Measurements from ENCODE around the gene NFKB1. TPM values are rescaled to one million over a fixed set of nuclear protein-coding genes. Genes with fewer than 3 reads are reported as not detected.

NFKB1 gene
- total and polyA plus RNA-seq, 2 donors (not counting 1 experiment from before 2014, with no cell fraction given), result 32.0 to 88.1 TPM

- no peak overlapping the region for H3K4me3 Mint-ChIP-seq
- H3K4me3 ChIP-seq (ENCODE audit: control extremely low read depth in 1 of 5, extremely low read depth in 1 of 5, insufficient read depth in 1 of 5, low read depth in 2 of 5, low read length in 4 of 5), result no peak overlapping the region
- ATAC-seq (ENCODE audit: low read depth), result no peak
- H3K4me1 ChIP-seq (ENCODE audit: control insufficient read depth in 2 of 2, insufficient read depth in 2 of 2, low read length in 2 of 2), result peaks cover 0 to 2% of the 10 kb centered on the region in 2 donors
- H3K27ac Mint-ChIP-seq, result peak overlapping the region; percentile 23
- H3K4me2 ChIP-seq (replicated peaks; ENCODE audit: low read depth, low read length, poor library complexity, severe bottlenecking), result no peak overlapping the region
- H4K20me1 ChIP-seq (ENCODE audit: control insufficient read depth, insufficient read depth, low read length, poor library complexity, severe bottlenecking), result no peaks in the 10 kb centered on the region
- H3K9ac ChIP-seq (ENCODE audit: low read length), result no peak overlapping the region
- WGBS (ENCODE audit: insufficient coverage), result 78% methylated on average over 2 of the region's 4 CpGs
- intact Hi-C loops (cut with micrococcal nuclease), result no loop called here
- no peak overlapping the region for H3K27ac ChIP-seq (ENCODE audit: low read length in 2 of 2)
- ChIA-PET POLR2A (no interaction called here), CTCF (interaction anchor here (1.1 kb wide), 1 partner anchor 10 kb away, joined by 3 read pairs; no protein-coding TSS in a partner anchor)
- TF ChIP-seq EZH2 (IDR thresholded peaks at IDR 0.05; ENCODE audit: borderline replicate concordance, insufficient read depth, low read depth, low read length, poor library complexity, severe bottlenecking), result no peak
- TF ChIP-seq CTCF (IDR thresholded peaks at IDR 0.05), result no peak
- H3K27me3 ChIP-seq (replicated peaks in 1 of 4; ENCODE audit: control extremely low read depth in 1 of 4, control insufficient read depth in 3 of 4, insufficient read depth in 4 of 4, low read length in 3 of 4), result no peaks in the 10 kb centered on the region
- no peaks in the 10 kb centered on the region for H3K27me3 Mint-ChIP-seq
- peaks cover 18 to 94% of the 10 kb centered on the region in 2 experiments for H3K36me3 ChIP-seq (replicated peaks in 1 of 2; ENCODE audit: control extremely low read depth in 1 of 2, control insufficient read depth in 1 of 2, extremely low read depth in 1 of 2, insufficient read depth in 2 of 2, low read length in 1 of 2)
- no peaks in the 10 kb centered on the region for H3K79me2 ChIP-seq (ENCODE audit: control insufficient read depth, insufficient read depth, low read length)
- H3K9me3 ChIP-seq (ENCODE audit: control extremely low read depth in 1 of 3, control insufficient read depth in 2 of 3, insufficient read depth in 1 of 3, low read length in 2 of 3), result peaks cover 0 to 1% (median 0%) of the 10 kb centered on the region in 3 donors
- H3K9me3 Mint-ChIP-seq (ENCODE audit: insufficient read depth), result peaks cover 2% of the 10 kb centered on the region
- no peak for DNase-seq
- no peak overlapping the region for H2AFZ ChIP-seq (ENCODE audit: insufficient read depth, low read depth, low read length, poor library complexity, severe bottlenecking)
- H3K4me1 Mint-ChIP-seq, result peaks cover 5% of the 10 kb centered on the region
Measured at GRCh38 chr4:102586644-102587021, 85.5 kb downstream of the NFKB1 start.

- peaks cover 2% of the 10 kb centered on the region for H3K9me3 Mint-ChIP-seq (ENCODE audit: insufficient read depth)
- H3K4me2 ChIP-seq (replicated peaks; ENCODE audit: low read depth, low read length, poor library complexity, severe bottlenecking), result no peak overlapping the region
- CTCF ChIA-PET, result no interaction called here
- peaks cover 0 to 2% of the 10 kb centered on the region in 2 donors for H3K4me1 ChIP-seq (ENCODE audit: control insufficient read depth in 2 of 2, insufficient read depth in 2 of 2, low read length in 2 of 2)
- DNase-seq, result no peak
- intact Hi-C loops (cut with micrococcal nuclease), result no loop called here
- no peak for ATAC-seq (ENCODE audit: low read depth)
- no peak overlapping the region for H3K27ac ChIP-seq (ENCODE audit: low read length in 2 of 2)
- no peak overlapping the region for H3K27ac Mint-ChIP-seq
- H3K9ac ChIP-seq (ENCODE audit: low read length), result no peak overlapping the region
- H3K27me3 ChIP-seq (replicated peaks in 1 of 4; ENCODE audit: control extremely low read depth in 1 of 4, control insufficient read depth in 3 of 4, insufficient read depth in 4 of 4, low read length in 3 of 4), result no peaks in the 10 kb centered on the region
- H3K4me3 ChIP-seq (ENCODE audit: control extremely low read depth in 1 of 5, extremely low read depth in 1 of 5, insufficient read depth in 1 of 5, low read depth in 2 of 5, low read length in 4 of 5), result no peak overlapping the region
- no peaks in the 10 kb centered on the region for H3K79me2 ChIP-seq (ENCODE audit: control insufficient read depth, insufficient read depth, low read length)
- TF ChIP-seq EZH2 (IDR thresholded peaks at IDR 0.05; ENCODE audit: borderline replicate concordance, insufficient read depth, low read depth, low read length, poor library complexity, severe bottlenecking) (no peak), CTCF (IDR thresholded peaks at IDR 0.05) (no peak)
- 0% methylated on average over 1 of the region's 3 CpGs for WGBS (ENCODE audit: insufficient coverage)
- no peak overlapping the region for H2AFZ ChIP-seq (ENCODE audit: insufficient read depth, low read depth, low read length, poor library complexity, severe bottlenecking)
- peaks cover 0 to 1% (median 0%) of the 10 kb centered on the region in 3 donors for H3K9me3 ChIP-seq (ENCODE audit: control extremely low read depth in 1 of 3, control insufficient read depth in 2 of 3, insufficient read depth in 1 of 3, low read length in 2 of 3)
- H4K20me1 ChIP-seq (ENCODE audit: control insufficient read depth, insufficient read depth, low read length, poor library complexity, severe bottlenecking), result no peaks in the 10 kb centered on the region
- POLR2A ChIA-PET, result no interaction called here
- no peak overlapping the region for H3K4me3 Mint-ChIP-seq
- H3K4me1 Mint-ChIP-seq, result peaks cover 20% of the 10 kb centered on the region
- H3K27me3 Mint-ChIP-seq, result no peaks in the 10 kb centered on the region
- peaks cover 16 to 80% of the 10 kb centered on the region in 2 experiments for H3K36me3 ChIP-seq (replicated peaks in 1 of 2; ENCODE audit: control extremely low read depth in 1 of 2, control insufficient read depth in 1 of 2, extremely low read depth in 1 of 2, insufficient read depth in 2 of 2, low read length in 1 of 2)
Measured at GRCh38 chr4:102589743-102590142, 88.6 kb downstream of the NFKB1 start.

Measured in B cell (primary cell).